Liver (tissue), 9 donors: ENCODE results near the gene TRIP6. TPM values are rescaled to one million over a fixed set of nuclear protein-coding genes. Genes with fewer than 3 reads are reported as not detected.

Source experiments
- DNase-seq: peaks from one replicate; pipeline ENCODE4 v3.0.0-alpha.2; 2017; ENCODE audit warnings: low spot score
- H3K27ac ChIP-seq, 2 donors: one replicate each; pipeline ENCODE4 v1.7.0; 2013; ENCODE audit warnings: inconsistent platforms in 2 of 2, low read length in 2 of 2, control low read depth in 1 of 2, low read depth in 1 of 2, mild to moderate bottlenecking in 1 of 2
- H3K27me3 ChIP-seq, 4 donors: one replicate each; pipeline versions ENCODE4 v1.6.1 to v1.7.0; 2013; ENCODE audit warnings: low read length in 3 of 4, inconsistent platforms in 1 of 4, mild to moderate bottlenecking in 1 of 4, moderate library complexity in 1 of 4; ENCODE audit not compliant: control insufficient read depth in 4 of 4, insufficient read depth in 4 of 4
- H3K36me3 ChIP-seq, 4 donors: one replicate each; pipeline versions ENCODE4 v1.6.1 to v1.7.0; 2013; ENCODE audit warnings: low read length in 3 of 4, mild to moderate bottlenecking in 3 of 4, low read depth in 1 of 4, moderate library complexity in 1 of 4; ENCODE audit not compliant: control insufficient read depth in 4 of 4, insufficient read depth in 3 of 4
- H3K4me1 ChIP-seq, 4 donors: one replicate each; pipeline versions ENCODE4 v1.6.1 to v1.7.0; 2013; ENCODE audit warnings: low read length in 3 of 4, mild to moderate bottlenecking in 3 of 4, moderate library complexity in 1 of 4; ENCODE audit not compliant: control insufficient read depth in 4 of 4, insufficient read depth in 4 of 4
- H3K4me3 ChIP-seq, 3 donors: one replicate each; pipeline versions ENCODE4 v1.6.1 to v1.7.0; 2013; ENCODE audit warnings: low read length in 3 of 3, control low read depth in 1 of 3, low read depth in 1 of 3, mild to moderate bottlenecking in 1 of 3
- H3K9ac ChIP-seq, 2 donors: one replicate each; pipeline ENCODE4 v1.7.0; 2013; ENCODE audit warnings: low read length in 2 of 2, mild to moderate bottlenecking in 2 of 2, moderate library complexity in 2 of 2, control low read depth in 1 of 2, low read depth in 1 of 2
- H3K9me3 ChIP-seq, 4 donors: one replicate each; pipeline versions ENCODE4 v1.6.1 to v1.7.0; 2013; ENCODE audit warnings: low read length in 3 of 4; ENCODE audit not compliant: control insufficient read depth in 4 of 4
- ATF3 ChIP-seq: IDR thresholded peaks from 2 replicates; pipeline ENCODE4 v1.6.1; 2016; ENCODE audit warnings: antibody characterized with exemption
- CTCF ChIP-seq: fragments of 150-350 bp; IDR thresholded peaks from 2 replicates; pipeline ENCODE4 v1.5.1; 2017; ENCODE audit warnings: improper control_type of control experiment, low read depth, low read length; ENCODE audit not compliant: missing input control
- EGR1 ChIP-seq, 2 donors: IDR thresholded peaks; 2 replicates each; pipeline ENCODE4 v1.6.1; 2016 to 2018; ENCODE audit warnings: antibody characterized with exemption in 2 of 2, low read depth in 2 of 2
- FOXA1 ChIP-seq: IDR thresholded peaks from 2 replicates; pipeline ENCODE4 v1.6.1; 2016; ENCODE audit warnings: antibody characterized with exemption
- FOXA2 ChIP-seq: IDR thresholded peaks from 2 replicates; pipeline ENCODE4 v1.6.1; 2016; ENCODE audit warnings: antibody characterized with exemption
- GABPA ChIP-seq, 2 donors: IDR thresholded peaks in 1 of 2; conservative IDR thresholded peaks in 1 of 2; 2 replicates each; pipeline ENCODE4 v1.6.1; 2016; ENCODE audit warnings: antibody characterized with exemption in 2 of 2, mild to moderate bottlenecking in 1 of 2, moderate library complexity in 1 of 2
- HNF4G ChIP-seq: IDR thresholded peaks from 2 replicates; pipeline ENCODE4 v1.6.1; 2016; ENCODE audit warnings: antibody characterized with exemption
- JUND ChIP-seq, 2 donors: IDR thresholded peaks; 2 replicates each; pipeline ENCODE4 v1.6.1; 2016; ENCODE audit warnings: antibody characterized with exemption in 2 of 2
- MAX ChIP-seq: IDR thresholded peaks from 2 replicates; pipeline ENCODE4 v1.6.1; 2016; ENCODE audit warnings: antibody characterized with exemption
- NR2F2 ChIP-seq: IDR thresholded peaks from 2 replicates; pipeline ENCODE4 v1.6.1; 2016; ENCODE audit warnings: antibody characterized with exemption
- RAD21 ChIP-seq, 2 donors: IDR thresholded peaks; 2 replicates each; pipeline ENCODE4 v1.6.1; 2016; ENCODE audit warnings: antibody characterized with exemption in 2 of 2, mild to moderate bottlenecking in 2 of 2
- RXRA ChIP-seq, 2 donors: IDR thresholded peaks; 2 replicates each; pipeline ENCODE4 v1.6.1; 2017 to 2018; ENCODE audit warnings: antibody characterized with exemption in 2 of 2, mild to moderate bottlenecking in 1 of 2
- SP1 ChIP-seq: IDR thresholded peaks from 2 replicates; pipeline ENCODE4 v1.6.1; 2018; ENCODE audit warnings: antibody characterized with exemption, mild to moderate bottlenecking
- TAF1 ChIP-seq: conservative IDR thresholded peaks from 2 replicates; pipeline ENCODE4 v1.6.1; 2016; ENCODE audit warnings: antibody characterized with exemption, mild to moderate bottlenecking
- YY1 ChIP-seq: IDR thresholded peaks from 2 replicates; pipeline ENCODE4 v1.6.1; 2016; ENCODE audit warnings: antibody characterized with exemption, mild to moderate bottlenecking
- ZBTB33 ChIP-seq: IDR thresholded peaks from 2 replicates; pipeline ENCODE4 v1.6.1; 2016; ENCODE audit warnings: antibody characterized with exemption
- WGBS: extraction: QIAGEN DNeasy Blood & Tissue Kit; methylation state at CpG from one replicate; pipeline ENCODE4 v1.1.7; 2013; 5-methylcytosine and 5-hydroxymethylcytosine counted together
- polyA plus RNA-seq, 2 donors: library from polyadenylated mRNA; stranded (reverse) in 1 of 2; unstranded in 1 of 2; fragments of 200-250 nt in 1 of 2; fragments of >200 nt in 1 of 2; fragmentation: Nextera tagmentation in 1 of 2; extraction: Ambion mirVana in 1 of 2; gene quantifications; one replicate each; pipeline versions ENCODE4 v1.2.1 to v1.2.3, GENCODE V29; 2013 to 2015
- total RNA-seq, 2 donors: library from RNA; depleted of rRNA; stranded (reverse); fragments of >200 nt; gene quantifications; one replicate each; pipeline ENCODE4 v1.2.3, GENCODE V29; 2014
- donor health status: healthy.
- donor health status: healthy.
- donor health status: healthy.
- donor health status: healthy.
- donor health status: healthy.

Gene TRIP6
- total and polyA plus RNA-seq, 4 donors, result 14.6 to 30.7 (median 18.1) TPM

- peaks cover 0 to 15% (median 14%) of the 10 kb centered on the region in 4 donors for H3K4me1 ChIP-seq
- DNase-seq, result no peak
- no peak for TF ChIP-seq CTCF
- TF ChIP-seq SP1, result no peak
- no peak for TF ChIP-seq MAX
- TF ChIP-seq RAD21 (IDR thresholded peaks at IDR 0.05), result no peak
- TF ChIP-seq FOXA1, result no peak
- TF ChIP-seq NR2F2, result no peak
- TF ChIP-seq ZBTB33, result no peak
- TF ChIP-seq ATF3, result no peak
- TF ChIP-seq HNF4G, result no peak
- TF ChIP-seq EGR1 (IDR thresholded peaks at IDR 0.05; ENCODE audit: low read depth in 2 of 2), result no peak
- TF ChIP-seq FOXA2, result no peak
- no peak for TF ChIP-seq YY1
- H3K27me3 ChIP-seq, result no peaks in the 10 kb centered on the region
- no peak overlapping the region for H3K4me3 ChIP-seq
- no peaks in the 10 kb centered on the region for H3K9me3 ChIP-seq
- WGBS, result 95% methylated on average over 11 of the region's 11 CpGs
- peaks cover 19 to 42% (median 31%) of the 10 kb centered on the region in 4 donors for H3K36me3 ChIP-seq
- H3K9ac ChIP-seq, result no peak overlapping the region
- H3K27ac ChIP-seq, result no peak overlapping the region
Observed at GRCh38 chr7:100879685-100880261, 12.6 kb downstream of the TRIP6 start.

- Histone ChIP-seq H3K9ac (no peak overlapping the region), H3K9me3 (no peaks in the 10 kb centered on the region), H3K4me3 (no peak overlapping the region), H3K4me1 (peaks cover 0 to 14% (median 12%) of the 10 kb centered on the region in 4 donors), H3K27ac (no peak overlapping the region), H3K36me3 (peaks cover 21 to 51% (median 39%) of the 10 kb centered on the region in 4 donors), H3K27me3 (no peaks in the 10 kb centered on the region)
- no peak for TF ChIP-seq RXRA (IDR thresholded peaks at IDR 0.05)
- no peak for TF ChIP-seq YY1
- TF ChIP-seq ZBTB33, result no peak
- no peak for TF ChIP-seq JUND (IDR thresholded peaks at IDR 0.05)
- no peak for TF ChIP-seq RAD21 (IDR thresholded peaks at IDR 0.05)
- no peak for TF ChIP-seq TAF1
- TF ChIP-seq GABPA (IDR thresholded peaks at IDR 0.05 in 1 of 2, conservative IDR thresholded peaks at IDR 0.05 in 1 of 2), result no peak
- TF ChIP-seq NR2F2, result no peak
- TF ChIP-seq FOXA1, result no peak
- TF ChIP-seq EGR1 (IDR thresholded peaks at IDR 0.05; ENCODE audit: low read depth in 2 of 2), result no peak
- DNase-seq, result no peak
- WGBS, result 96% methylated on average over 7 of the region's 7 CpGs
Observed at GRCh38 chr7:100880645-100881044, 13.5 kb downstream of the TRIP6 start.
